Activated CD8-positive, alpha-beta memory T cell treated with anti-CD3 and anti-CD28 coated beads for 1 hour (primary cell): ENCODE results near the gene E2F6.
"Not testable (repeated sequence)": the region's sequence is repeated elsewhere in the genome, so short reads cannot be mapped to it uniquely, and the experiment has no call there.

Experiments used
- DNase-seq, 2 donors: peaks; one replicate each; pipeline ENCODE4 v3.0.0-alpha.2; 2020; ENCODE audit warnings: low read depth in 1 of 2; ENCODE audit errors: extremely low read depth in 1 of 2

Gene E2F6

DNA sequence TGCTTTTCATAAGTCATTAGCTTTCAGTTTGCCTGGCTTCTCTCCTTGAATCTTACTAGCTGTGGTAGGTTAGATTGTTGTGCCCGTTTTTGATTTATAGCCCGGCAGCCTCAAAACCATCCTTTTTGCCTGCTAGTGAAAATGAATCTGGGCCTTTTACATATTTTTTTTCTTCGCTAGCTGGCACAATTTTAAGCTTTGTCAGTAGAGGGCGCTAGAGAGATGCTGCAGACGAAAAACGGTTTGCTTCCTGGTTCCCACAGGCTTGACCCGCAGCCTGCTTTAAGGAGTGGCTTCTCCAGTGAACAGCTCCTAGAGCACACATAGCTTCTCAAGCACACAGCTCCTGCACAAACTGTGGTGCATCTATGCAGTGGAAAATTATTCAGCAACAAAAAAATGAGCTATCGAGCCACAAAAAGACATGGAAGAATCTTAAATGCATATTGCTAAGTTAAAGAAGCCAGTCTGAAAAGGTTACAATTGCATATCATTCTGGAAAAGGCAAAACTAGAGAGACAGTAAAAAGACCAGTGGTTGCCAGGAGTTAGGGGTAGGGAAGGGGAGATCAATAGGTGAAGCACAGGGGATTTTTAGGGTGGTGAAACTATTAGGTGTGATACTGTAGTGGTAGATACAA is 47.9 kb downstream of the E2F6 start:
- no peak for DNase-seq

DNA sequence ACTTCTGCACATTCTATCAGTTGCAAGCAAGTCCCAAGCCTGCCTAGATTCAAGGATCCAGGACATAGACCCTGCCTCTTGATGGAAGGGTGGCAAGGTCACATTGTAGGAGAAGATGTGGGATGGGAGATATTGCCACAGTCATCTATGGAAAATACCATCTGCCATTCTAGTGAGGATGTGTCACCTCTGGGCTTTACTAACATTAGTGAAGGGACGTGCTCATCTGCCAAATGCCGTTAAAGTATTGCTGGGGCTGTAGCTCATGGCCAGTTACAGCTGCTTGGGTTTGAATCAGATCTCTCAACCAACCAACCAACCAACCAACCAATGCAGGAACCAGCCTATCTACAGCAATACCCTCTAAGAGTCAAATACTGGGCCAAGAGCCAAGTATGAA is 49.0 kb downstream of the E2F6 start:
- no peak for DNase-seq

- no peak for DNase-seq
These were observed 49.8 kb downstream of the E2F6 start for GRCh38 chr2:11416186-11416585.

DNA sequence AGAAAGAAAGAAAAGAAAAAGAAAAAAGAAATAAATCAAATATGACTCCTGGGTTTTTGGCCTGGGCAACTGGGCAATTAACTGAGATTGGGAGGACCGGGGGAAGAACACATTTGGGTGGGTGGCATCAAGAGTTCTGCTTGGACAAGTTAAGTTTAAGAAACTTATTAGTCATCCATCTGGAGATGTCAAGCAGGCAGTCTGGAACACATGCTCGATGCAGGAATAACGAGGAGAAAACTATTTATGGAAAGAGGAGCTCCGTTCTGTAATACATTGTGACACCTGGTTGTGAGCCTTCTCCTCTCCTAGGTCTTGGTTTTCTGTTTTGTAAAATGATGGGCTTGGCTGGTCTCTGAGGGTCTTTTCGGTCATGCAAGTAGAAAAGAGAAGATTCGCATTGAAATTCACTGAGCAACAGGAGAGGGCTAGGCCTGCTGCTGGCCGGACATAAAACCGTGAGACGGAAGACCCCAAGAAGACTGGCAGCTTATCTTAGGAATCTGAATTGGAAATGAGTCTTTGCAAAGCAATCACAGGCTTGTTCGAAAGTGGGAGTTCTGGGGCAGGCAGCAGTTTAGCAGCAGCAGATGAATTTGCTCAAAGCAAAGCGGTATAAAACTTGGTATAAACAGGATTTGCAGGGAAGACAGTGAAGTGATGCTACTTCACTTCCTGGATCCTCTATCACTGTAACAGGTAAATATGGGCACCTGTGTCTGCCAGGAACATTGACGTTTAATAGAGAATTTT is 51.4 kb downstream of the E2F6 start:
- DNase-seq, result no peak

GRCh38 chr2:11412449-11412810 is 53.5 kb downstream of the E2F6 start:
- no peak for DNase-seq

DNA sequence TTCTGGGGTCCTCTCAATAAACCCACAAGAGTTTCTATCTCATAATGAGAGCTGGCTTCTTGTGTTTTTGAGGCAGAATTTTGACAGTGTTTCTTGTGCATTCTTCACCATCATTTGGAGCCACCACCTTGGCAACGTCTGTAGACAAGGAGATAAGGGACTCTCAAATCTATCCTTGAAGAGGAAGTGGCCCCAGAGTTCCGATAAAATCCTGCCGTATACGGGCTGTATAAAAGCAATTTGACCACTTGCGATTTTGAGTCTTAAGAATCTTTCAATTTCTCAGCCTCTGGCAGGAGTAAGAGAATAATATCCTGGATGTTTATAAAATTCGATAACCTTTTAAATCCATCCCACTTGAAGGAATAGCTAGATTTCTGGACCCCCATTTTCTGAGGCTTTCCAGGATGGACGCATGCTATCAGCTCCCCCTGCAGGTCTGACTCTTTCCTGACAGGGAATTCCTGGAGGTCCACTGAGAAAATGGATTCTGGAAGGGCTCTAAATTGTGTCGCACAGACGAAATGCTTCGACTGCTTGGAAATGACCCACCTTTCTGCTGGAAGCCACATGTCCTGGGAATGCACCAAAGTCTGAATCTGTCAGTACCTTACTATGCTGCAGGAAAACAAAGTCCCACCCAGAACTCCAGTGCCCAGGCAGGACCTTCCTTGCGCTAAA is 54.1 kb downstream of the E2F6 start:
- no peak for DNase-seq

- DNase-seq, result no peak
These were observed 54.7 kb downstream of the E2F6 start for GRCh38 chr2:11411244-11411643.

- no peak for DNase-seq
These were observed 55.9 kb downstream of the E2F6 start for GRCh38 chr2:11410101-11410500.

DNA sequence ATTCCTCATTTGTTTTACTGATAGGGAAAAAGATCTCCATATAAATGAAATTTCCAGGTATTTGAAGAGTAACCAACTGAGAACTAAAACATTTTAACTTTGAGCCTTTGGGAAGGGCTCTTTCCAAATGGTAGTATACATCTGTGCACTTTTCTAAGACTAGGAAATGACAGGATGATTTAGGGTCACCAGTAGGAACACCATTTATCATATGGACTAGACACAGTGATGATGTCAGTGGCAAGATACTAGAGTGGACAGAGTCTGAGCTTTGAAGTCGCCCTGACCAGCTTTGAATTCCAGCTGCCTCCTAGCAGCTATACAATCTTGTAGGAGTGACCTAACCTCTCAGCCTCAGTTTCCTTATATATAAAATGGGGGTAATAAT is 56.4 kb downstream of the E2F6 start:
- no peak for DNase-seq

DNA sequence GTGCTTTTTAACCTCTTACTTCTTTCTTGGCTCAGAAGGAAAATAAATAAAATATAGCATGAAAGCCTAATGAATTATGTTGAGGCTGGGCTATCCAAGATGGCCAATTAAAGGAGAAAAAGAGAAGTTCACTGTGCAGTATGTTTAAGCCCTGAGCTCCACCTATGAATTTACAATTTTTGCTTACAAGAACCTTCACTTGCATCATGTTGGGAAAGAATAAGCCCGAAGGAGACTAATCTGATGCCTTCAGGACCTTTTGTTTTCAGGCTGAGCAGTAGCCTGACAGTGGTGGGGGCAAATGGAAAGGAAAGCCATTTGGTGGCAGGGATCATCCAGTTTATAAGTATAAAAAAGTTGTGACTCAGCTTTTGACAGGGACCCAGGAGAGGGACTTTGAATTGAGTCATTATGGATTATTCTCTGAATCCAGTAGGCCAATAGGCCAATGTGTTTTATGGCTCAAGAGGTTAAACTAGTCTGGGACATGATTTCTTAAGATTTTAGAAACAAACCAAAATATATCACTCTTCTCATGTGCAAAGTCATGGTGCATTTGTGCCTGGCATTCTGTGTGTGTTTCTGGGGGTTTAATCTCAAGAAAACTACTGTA is 56.9 kb downstream of the E2F6 start:
- DNase-seq, result no peak

DNA sequence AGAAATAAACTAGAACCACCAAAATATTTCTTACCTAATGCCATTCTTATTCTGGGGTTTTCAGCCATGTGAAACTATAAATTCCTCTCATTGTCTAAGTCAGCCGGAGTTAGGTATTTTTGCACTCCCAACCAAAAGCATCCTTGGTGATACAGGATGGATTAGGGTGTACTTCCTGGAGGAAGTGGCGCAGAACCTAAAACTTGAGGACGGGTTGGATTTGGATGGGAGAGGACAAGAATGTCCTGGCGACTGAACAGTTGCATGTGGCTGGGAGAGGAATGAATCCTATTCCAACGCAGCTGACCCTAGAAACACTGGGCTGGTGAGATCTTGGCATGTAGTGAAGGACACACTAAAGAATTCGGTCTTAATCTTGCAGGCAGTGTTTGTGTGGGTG is 58.5 kb downstream of the E2F6 start:
- no peak for DNase-seq

- no peak for DNase-seq
These were observed 59.0 kb downstream of the E2F6 start for GRCh38 chr2:11406958-11407381.

DNA sequence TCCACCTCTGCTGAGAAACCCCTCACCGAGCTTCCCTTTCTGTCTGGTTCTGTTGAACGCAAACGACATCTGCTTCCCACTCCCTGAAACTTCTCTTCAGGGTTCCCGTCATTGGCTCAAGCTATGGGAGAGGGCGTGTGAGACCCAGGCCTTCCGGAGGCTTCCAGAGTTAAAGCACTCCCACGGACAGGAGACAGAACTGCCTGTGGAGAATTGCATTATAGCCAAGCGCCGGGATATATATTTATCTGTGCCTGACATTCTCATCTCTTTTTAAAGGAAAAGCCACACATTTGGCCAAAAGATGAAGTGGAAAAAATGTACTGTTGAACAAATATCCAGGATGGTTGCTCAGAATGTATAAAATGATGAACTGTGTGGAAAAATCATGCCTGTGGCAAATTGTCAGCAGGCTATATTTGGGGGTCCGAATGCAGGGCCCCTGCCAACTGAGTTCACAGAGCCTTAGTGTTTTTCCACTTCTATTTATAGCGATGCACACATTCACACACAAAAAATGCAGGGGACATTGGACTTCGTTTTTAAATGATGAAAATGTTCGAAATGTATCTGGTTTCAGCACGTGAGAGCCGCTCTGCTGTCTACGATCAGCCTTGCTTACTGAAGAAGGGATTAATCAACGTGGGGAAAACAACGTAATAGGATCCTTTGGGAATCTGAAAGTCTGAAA is 59.5 kb downstream of the E2F6 start:
- DNase-seq, result no peak

DNA sequence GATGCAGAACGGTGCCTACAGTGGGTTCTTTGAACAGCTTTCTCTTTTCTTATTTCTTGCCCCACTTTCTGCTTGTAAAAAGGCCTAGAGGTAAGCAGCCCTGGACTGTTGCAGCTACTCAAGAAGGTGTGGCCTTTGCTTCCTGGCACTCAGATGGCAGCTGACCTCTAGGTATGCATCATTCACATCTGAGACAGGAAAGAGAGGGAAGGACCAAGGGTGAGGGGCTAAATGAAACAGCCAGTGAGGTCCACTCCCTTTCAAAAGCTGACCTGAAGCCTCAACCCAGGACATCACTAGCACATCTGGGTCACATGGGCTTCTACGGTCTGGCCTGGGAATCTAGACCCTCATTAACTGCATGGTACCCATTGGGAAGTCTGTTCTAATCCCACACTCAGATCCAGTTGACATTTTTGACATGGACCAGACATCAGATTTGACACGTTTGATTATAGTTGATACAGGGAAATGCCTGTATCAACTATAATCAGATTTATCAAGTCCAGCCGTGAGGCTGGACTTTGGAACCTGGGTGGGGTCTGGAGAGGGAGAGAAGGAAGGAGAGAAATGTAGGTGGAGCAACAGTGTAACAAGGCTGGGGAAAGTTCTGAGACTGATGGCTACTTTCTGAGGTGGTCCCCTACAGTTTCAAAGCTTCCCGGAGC is 60.2 kb downstream of the E2F6 start:
- DNase-seq, result no peak

DNA sequence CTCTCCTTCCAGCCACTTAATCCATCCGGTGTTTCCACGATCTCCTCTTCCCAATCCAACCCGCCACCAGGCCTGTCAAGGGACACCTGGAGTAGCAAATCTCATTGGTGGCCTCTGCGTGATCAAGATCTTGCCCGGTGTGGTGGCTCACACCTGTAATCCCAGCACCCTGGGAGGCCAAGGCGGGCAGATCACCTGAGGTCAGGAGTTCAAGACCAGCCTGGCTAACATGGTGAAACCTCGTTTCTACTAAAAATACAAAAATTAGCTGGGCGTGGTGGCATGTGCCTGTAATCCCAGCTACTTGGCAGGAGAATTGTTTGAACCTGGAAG is 60.9 kb downstream of the E2F6 start:
- not testable (repeated sequence) for DNase-seq

GRCh38 chr2:11404376-11405073 is 61.4 kb downstream of the E2F6 start:
- no peak for DNase-seq

- DNase-seq, result no peak
These were observed 63.5 kb downstream of the E2F6 start for GRCh38 chr2:11402436-11402835.

- DNase-seq, result no peak
These were observed 66.6 kb downstream of the E2F6 start for GRCh38 chr2:11399438-11399762.

DNA sequence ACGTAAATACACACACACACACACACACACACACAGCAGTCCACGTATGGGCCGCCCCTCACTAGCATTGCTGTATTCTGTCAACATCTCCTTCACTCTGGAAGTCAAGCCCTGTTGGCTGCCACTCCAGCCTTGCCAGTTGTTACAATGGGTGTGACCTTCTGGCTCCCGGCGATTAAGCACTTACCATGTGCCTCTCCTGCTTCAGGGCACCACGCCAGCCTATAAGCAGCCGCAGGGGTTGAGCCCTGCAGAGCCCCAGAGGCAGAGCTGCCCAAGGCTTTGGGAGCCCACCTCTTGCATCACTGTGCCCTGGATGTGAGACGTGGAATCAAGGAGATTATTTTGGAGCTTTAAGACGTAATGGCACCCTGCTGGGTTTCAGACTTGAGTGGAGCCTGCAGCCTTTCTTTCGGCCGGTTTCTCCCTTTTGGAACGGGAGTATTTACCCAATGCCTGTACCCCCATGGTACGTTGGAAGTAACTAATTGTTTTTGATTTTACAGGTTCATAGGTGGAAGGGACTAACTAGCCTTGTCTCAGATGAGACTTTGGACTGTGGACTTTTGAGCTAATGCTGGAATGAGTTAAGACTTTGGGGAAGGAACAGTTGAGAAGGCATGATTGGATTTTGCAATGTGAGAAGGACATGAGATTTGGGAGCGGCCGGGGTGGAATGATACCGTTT is 67.1 kb downstream of the E2F6 start:
- no peak for DNase-seq

DNA sequence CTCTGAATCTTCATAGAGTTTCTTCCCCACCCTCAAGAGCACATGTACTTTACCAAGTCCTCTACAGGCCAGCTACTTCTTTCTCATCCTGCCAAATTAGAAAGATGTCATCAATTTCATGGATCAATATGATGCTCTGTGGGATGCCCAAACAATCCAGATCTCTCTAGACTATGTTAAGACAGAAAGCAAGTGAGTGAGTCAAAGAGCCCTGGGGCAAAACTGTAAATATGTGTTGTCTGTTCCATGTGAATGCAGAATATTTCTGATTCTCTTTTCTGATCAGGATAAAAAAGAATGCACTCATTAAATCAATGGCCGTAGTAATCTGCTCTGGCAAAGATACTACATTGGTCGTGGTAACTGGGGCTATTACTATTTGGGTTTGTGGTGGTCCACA is 68.4 kb downstream of the E2F6 start:
- DNase-seq, result no peak
